ENCODE results near the gene XIRP1. TPM values are rescaled to one million over a fixed set of nuclear protein-coding genes. Genes with fewer than 3 reads are reported as not detected.

XIRP1 gene
- total RNA-seq, 2 donors from 2014 or later = not detected

GRCh38 chr3:39139442-39139841 lies 53.0 kb downstream of the XIRP1 start:
- TF ChIP-seq, protein P1, sequence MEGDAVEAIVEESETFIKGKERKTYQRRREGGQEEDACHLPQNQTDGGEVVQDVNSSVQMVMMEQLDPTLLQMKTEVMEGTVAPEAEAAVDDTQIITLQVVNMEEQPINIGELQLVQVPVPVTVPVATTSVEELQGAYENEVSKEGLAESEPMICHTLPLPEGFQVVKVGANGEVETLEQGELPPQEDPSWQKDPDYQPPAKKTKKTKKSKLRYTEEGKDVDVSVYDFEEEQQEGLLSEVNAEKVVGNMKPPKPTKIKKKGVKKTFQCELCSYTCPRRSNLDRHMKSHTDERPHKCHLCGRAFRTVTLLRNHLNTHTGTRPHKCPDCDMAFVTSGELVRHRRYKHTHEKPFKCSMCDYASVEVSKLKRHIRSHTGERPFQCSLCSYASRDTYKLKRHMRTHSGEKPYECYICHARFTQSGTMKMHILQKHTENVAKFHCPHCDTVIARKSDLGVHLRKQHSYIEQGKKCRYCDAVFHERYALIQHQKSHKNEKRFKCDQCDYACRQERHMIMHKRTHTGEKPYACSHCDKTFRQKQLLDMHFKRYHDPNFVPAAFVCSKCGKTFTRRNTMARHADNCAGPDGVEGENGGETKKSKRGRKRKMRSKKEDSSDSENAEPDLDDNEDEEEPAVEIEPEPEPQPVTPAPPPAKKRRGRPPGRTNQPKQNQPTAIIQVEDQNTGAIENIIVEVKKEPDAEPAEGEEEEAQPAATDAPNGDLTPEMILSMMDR (conservative IDR thresholded peaks at IDR 0.05) = no peak
- Histone ChIP-seq H3K4me1 (ENCODE audit: control insufficient read depth, insufficient read depth, low read length) (no peaks in the 10 kb centered on the region), H3K9ac (ENCODE audit: extremely low read depth, low read length, poor library complexity, severe bottlenecking) (no peak overlapping the region), H3K27ac (ENCODE audit: low read depth, low read length) (no peak overlapping the region), H3K4me3 (ENCODE audit: low read length) (no peak overlapping the region), H3K9me3 (ENCODE audit: control insufficient read depth, low read length) (no peaks in the 10 kb centered on the region), H3K27me3 (ENCODE audit: control insufficient read depth, insufficient read depth, low read length, poor library complexity, severe bottlenecking) (no peaks in the 10 kb centered on the region), H3K36me3 (ENCODE audit: control insufficient read depth, insufficient read depth, low read length) (peaks cover 46% of the 10 kb centered on the region)
- Mint-ChIP-seq H3K4me3 (no peak overlapping the region), H3K27me3 (ENCODE audit: insufficient read depth) (no peaks in the 10 kb centered on the region), H3K36me3 (ENCODE audit: low read depth) (peaks cover 20% of the 10 kb centered on the region), H3K4me1 (no peaks in the 10 kb centered on the region), H3K9me3 (no peaks in the 10 kb centered on the region), H3K27ac (no peak overlapping the region)
- 88 to 97% methylated on average over 1 to 2 of the region's 2 CpGs for WGBS, 2 experiments (ENCODE audit: insufficient coverage in 1 of 2, insufficient read length in 1 of 2)
- no peak for DNase-seq

GRCh38 chr3:39138804-39139415 lies 53.5 kb downstream of the XIRP1 start:
- Histone ChIP-seq H3K9ac (ENCODE audit: extremely low read depth, low read length, poor library complexity, severe bottlenecking) (no peak overlapping the region), H3K27me3 (ENCODE audit: control insufficient read depth, insufficient read depth, low read length, poor library complexity, severe bottlenecking) (no peaks in the 10 kb centered on the region), H3K9me3 (ENCODE audit: control insufficient read depth, low read length) (no peaks in the 10 kb centered on the region), H3K4me3 (ENCODE audit: low read length) (no peak overlapping the region), H3K36me3 (ENCODE audit: control insufficient read depth, insufficient read depth, low read length) (peaks cover 41% of the 10 kb centered on the region), H3K27ac (ENCODE audit: low read depth, low read length) (no peak overlapping the region), H3K4me1 (ENCODE audit: control insufficient read depth, insufficient read depth, low read length) (no peaks in the 10 kb centered on the region)
- Mint-ChIP-seq H3K4me1 (no peaks in the 10 kb centered on the region), H3K9me3 (no peaks in the 10 kb centered on the region), H3K27me3 (ENCODE audit: insufficient read depth) (no peaks in the 10 kb centered on the region), H3K4me3 (no peak overlapping the region), H3K27ac (no peak overlapping the region), H3K36me3 (ENCODE audit: low read depth) (peaks cover 16% of the 10 kb centered on the region)
- peak; percentile 49 for DNase-seq
- WGBS, 2 experiments (ENCODE audit: insufficient coverage in 1 of 2, insufficient read length in 1 of 2) = 89 to 93% methylated on average over 3 to 7 of the region's 7 CpGs
- TF ChIP-seq, protein P1 (conservative IDR thresholded peaks at IDR 0.05) = no peak

DNA sequence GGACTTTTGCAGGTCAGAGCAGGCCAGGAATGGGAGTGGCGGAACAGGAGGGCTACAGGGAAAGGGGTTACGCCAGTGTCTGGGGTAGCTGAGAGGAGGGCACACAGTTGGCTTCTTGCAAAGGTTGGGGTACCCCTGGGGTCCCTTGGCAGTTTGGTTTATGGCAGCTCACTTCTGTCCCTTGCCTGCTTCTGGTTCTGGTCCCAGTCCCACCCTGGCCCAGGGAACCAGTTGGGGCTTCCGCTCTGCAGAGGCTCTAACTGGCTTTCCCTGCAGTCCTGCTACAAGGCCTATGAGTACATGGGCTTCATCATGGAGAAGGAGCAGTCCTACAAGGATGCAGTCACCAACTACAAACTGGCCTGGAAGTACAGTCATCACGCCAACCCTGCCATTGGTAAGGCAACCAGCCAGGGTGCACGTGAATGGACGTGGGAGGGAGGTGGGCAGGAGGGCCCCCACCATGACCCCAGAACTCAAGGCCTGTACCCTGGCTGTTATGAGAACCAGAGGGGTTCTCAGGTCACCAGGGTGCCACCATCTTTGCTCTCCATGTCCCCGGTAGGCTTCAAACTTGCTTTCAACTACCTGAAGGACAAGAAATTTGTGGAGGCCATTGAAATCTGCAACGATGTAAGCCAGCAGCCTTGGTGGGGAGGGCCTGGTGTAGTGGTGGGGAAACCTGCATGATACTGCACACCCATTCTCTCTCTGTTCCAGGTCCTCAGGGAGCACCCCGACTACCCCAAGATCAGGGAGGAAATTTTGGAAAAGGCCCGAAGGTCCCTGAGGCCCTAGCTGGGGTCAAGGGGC lies 54.2 kb downstream of the XIRP1 start:
- H3K9ac ChIP-seq (ENCODE audit: extremely low read depth, low read length, poor library complexity, severe bottlenecking) = no peak overlapping the region
- no peak overlapping the region for H3K4me3 ChIP-seq (ENCODE audit: low read length)
- TF ChIP-seq, protein P1 (conservative IDR thresholded peaks at IDR 0.05) = no peak
- peak overlapping the region; percentile 23 for H3K27ac Mint-ChIP-seq
- DNase-seq = peak; percentile 48
- no peaks in the 10 kb centered on the region for H3K4me1 Mint-ChIP-seq
- no peaks in the 10 kb centered on the region for H3K9me3 Mint-ChIP-seq
- H3K27ac ChIP-seq (ENCODE audit: low read depth, low read length) = no peak overlapping the region
- 96 to 97% methylated on average over 6 to 10 of the region's 10 CpGs for WGBS, 2 experiments (ENCODE audit: insufficient coverage in 1 of 2, insufficient read length in 1 of 2)
- no peaks in the 10 kb centered on the region for H3K9me3 ChIP-seq (ENCODE audit: control insufficient read depth, low read length)
- H3K27me3 Mint-ChIP-seq (ENCODE audit: insufficient read depth) = no peaks in the 10 kb centered on the region
- H3K27me3 ChIP-seq (ENCODE audit: control insufficient read depth, insufficient read depth, low read length, poor library complexity, severe bottlenecking) = no peaks in the 10 kb centered on the region
- peaks cover 34% of the 10 kb centered on the region for H3K36me3 ChIP-seq (ENCODE audit: control insufficient read depth, insufficient read depth, low read length)
- peaks cover 9% of the 10 kb centered on the region for H3K36me3 Mint-ChIP-seq (ENCODE audit: low read depth)
- no peak overlapping the region for H3K4me3 Mint-ChIP-seq
- no peaks in the 10 kb centered on the region for H3K4me1 ChIP-seq (ENCODE audit: control insufficient read depth, insufficient read depth, low read length)

Data from endodermal cell (in vitro differentiated cells).